ENCODE data around the gene MEIS1.

DNA sequence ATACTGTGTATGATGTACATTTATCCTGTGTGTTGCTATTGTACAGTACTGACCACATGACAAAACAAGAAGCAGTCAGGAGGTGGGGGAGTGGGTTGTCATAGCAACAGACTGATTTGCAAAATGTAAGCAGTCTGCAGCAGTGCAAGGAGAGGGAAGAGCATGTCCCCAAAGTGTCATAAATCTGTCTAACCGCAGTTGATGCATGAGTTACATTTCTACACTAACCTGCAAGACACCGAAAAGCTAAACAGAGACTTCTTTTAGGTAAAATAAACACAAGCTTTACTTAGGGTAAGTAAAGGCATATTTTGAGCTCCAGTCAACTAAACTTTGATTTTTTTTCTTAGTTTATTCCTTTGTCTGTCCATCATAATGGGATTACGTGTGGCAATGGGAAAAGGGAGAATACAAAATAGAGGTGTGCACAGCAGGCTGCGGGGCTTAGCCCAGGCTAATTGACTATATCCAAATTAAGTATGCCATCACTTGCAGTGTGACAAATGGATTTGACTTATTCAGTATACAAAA, 134.5 kb downstream of the MEIS1 start:
- TF ChIP-seq, protein P1, sequence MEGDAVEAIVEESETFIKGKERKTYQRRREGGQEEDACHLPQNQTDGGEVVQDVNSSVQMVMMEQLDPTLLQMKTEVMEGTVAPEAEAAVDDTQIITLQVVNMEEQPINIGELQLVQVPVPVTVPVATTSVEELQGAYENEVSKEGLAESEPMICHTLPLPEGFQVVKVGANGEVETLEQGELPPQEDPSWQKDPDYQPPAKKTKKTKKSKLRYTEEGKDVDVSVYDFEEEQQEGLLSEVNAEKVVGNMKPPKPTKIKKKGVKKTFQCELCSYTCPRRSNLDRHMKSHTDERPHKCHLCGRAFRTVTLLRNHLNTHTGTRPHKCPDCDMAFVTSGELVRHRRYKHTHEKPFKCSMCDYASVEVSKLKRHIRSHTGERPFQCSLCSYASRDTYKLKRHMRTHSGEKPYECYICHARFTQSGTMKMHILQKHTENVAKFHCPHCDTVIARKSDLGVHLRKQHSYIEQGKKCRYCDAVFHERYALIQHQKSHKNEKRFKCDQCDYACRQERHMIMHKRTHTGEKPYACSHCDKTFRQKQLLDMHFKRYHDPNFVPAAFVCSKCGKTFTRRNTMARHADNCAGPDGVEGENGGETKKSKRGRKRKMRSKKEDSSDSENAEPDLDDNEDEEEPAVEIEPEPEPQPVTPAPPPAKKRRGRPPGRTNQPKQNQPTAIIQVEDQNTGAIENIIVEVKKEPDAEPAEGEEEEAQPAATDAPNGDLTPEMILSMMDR (IDR thresholded peaks at IDR 0.05), result no peak
- TF ChIP-seq POLR2A (IDR thresholded peaks at IDR 0.05), result no peak
